Trophoblast cell (in vitro differentiated cells and primary cell): Measurements from ENCODE around the gene RPS23.

ENCODE experiments used
- DNase-seq, 2 donors: peaks; one replicate each; pipeline ENCODE4 v3.0.0-alpha.2; 2016
- H2AFZ ChIP-seq: 2 replicates; pipeline ENCODE4 v1.6.1; 2013; ENCODE audit warnings: low read length, moderate library complexity, mild to moderate bottlenecking; ENCODE audit not compliant: insufficient read depth, poor library complexity
- H2AK5ac ChIP-seq: 2 replicates; pipeline ENCODE4 v1.6.1; 2013; ENCODE audit warnings: mild to moderate bottlenecking, low read length
- H2BK120ac ChIP-seq: 2 replicates; pipeline ENCODE4 v1.6.1; 2013; ENCODE audit warnings: low read length, mild to moderate bottlenecking, moderate library complexity; ENCODE audit not compliant: insufficient read depth, poor library complexity
- H2BK12ac ChIP-seq: 2 replicates; pipeline ENCODE4 v1.6.1; 2013; ENCODE audit warnings: mild to moderate bottlenecking, low read length, moderate library complexity
- H2BK5ac ChIP-seq: 2 replicates; pipeline ENCODE4 v1.6.1; 2013; ENCODE audit warnings: low read length, low read depth, moderate library complexity, mild to moderate bottlenecking; ENCODE audit not compliant: poor library complexity
- H3K14ac ChIP-seq: 2 replicates; pipeline ENCODE4 v1.6.1; 2013; ENCODE audit warnings: mild to moderate bottlenecking, low read length
- H3K18ac ChIP-seq: 2 replicates; pipeline ENCODE4 v1.6.1; 2013; ENCODE audit warnings: mild to moderate bottlenecking, low read length
- H3K23ac ChIP-seq: 2 replicates; pipeline ENCODE4 v1.6.1; 2013; ENCODE audit warnings: low read length
- H3K27ac ChIP-seq: 2 replicates; pipeline ENCODE4 v1.5.1; 2013; ENCODE audit warnings: low read depth, mild to moderate bottlenecking, inconsistent platforms, low read length, moderate library complexity
- H3K27me3 ChIP-seq: 2 replicates; pipeline ENCODE4 v1.6.1; 2013; ENCODE audit warnings: inconsistent platforms, mild to moderate bottlenecking, low read length, moderate library complexity; ENCODE audit not compliant: insufficient read depth
- H3K36me3 ChIP-seq, 2 experiments: 1 replicate in 1 of 2; 2 replicates in 1 of 2; pipeline ENCODE4 v1.6.1; 2013; ENCODE audit warnings: low read length in 2 of 2, mild to moderate bottlenecking in 2 of 2, moderate library complexity in 1 of 2; ENCODE audit not compliant: insufficient read depth in 2 of 2, control insufficient read depth in 1 of 2
- H3K4ac ChIP-seq: 2 replicates; pipeline ENCODE4 v1.6.1; 2013; ENCODE audit warnings: low read depth, mild to moderate bottlenecking, low read length, moderate library complexity
- H3K4me1 ChIP-seq, 2 experiments: 1 replicate in 1 of 2; 2 replicates in 1 of 2; pipeline ENCODE4 v1.6.1; 2013; ENCODE audit warnings: low read length in 2 of 2, mild to moderate bottlenecking in 2 of 2, moderate library complexity in 1 of 2; ENCODE audit not compliant: insufficient read depth in 2 of 2, control insufficient read depth in 1 of 2
- H3K4me2 ChIP-seq: 2 replicates; pipeline ENCODE4 v1.6.1; 2013; ENCODE audit warnings: inconsistent platforms, mild to moderate bottlenecking, low read length, moderate library complexity
- H3K4me3 ChIP-seq: 2 replicates; pipeline ENCODE4 v1.5.1; 2013; ENCODE audit warnings: mild to moderate bottlenecking, low read depth, low read length, inconsistent platforms
- H3K79me1 ChIP-seq: one replicate; pipeline ENCODE4 v1.6.1; 2013; ENCODE audit warnings: low read length
- H3K79me2 ChIP-seq: 2 replicates; pipeline ENCODE4 v1.6.1; 2013; ENCODE audit warnings: low read length, mild to moderate bottlenecking; ENCODE audit not compliant: control insufficient read depth, insufficient read depth, poor library complexity
- H3K9ac ChIP-seq: 2 replicates; pipeline ENCODE4 v1.6.1; 2013; ENCODE audit warnings: mild to moderate bottlenecking, low read length
- H3K9me3 ChIP-seq: 2 replicates; pipeline ENCODE4 v1.6.1; 2013; ENCODE audit warnings: low read depth, mild to moderate bottlenecking, control low read depth, inconsistent platforms, low read length; ENCODE audit not compliant: insufficient read depth
- H4K12ac ChIP-seq: 2 replicates; pipeline ENCODE4 v1.6.1; 2013; ENCODE audit warnings: low read depth, mild to moderate bottlenecking, low read length, moderate library complexity
- H4K8ac ChIP-seq: 2 replicates; pipeline ENCODE4 v1.6.1; 2013; ENCODE audit warnings: low read depth, mild to moderate bottlenecking, low read length, moderate library complexity
- H4K91ac ChIP-seq: one replicate; pipeline ENCODE4 v1.6.1; 2013; ENCODE audit warnings: low read depth, mild to moderate bottlenecking, low read length, moderate library complexity
- WGBS: extraction: QIAGEN DNeasy Blood & Tissue Kit; methylation state at CpG from one replicate; pipeline ENCODE4 v1.1.7; 2013; ENCODE audit warnings: missing lambda C conversion rate; ENCODE audit not compliant: insufficient read length, insufficient coverage; ENCODE audit errors: extremely low coverage; 5-methylcytosine and 5-hydroxymethylcytosine counted together

The RPS23 gene

DNA sequence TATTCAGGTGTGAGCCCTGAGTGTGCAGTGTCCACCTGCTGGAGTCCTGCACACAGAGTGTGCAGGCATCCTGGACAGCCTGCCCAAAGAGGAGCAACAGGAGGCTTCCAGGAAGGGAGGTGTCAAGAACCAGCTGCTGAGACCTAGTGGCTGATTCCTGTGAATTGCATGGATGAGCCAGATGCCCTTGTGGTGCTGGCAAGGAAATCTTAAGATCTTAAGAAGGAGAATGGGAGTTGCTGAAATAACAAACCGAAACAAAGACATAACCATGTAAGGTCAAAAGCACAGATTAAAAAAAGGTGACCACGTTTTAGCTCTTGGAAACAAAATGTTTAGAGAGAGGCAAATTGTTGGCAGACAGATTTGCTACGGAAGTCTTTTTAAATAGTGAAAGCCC, 29.3 kb upstream of the RPS23 start:
- no peak overlapping the region for H2BK5ac ChIP-seq
- no peak overlapping the region for H3K23ac ChIP-seq
- H3K36me3 ChIP-seq: no peaks in the 10 kb centered on the region
- H3K4me1 ChIP-seq: no peaks in the 10 kb centered on the region
- DNase-seq: no peak
- no peak overlapping the region for H4K91ac ChIP-seq
- no peak overlapping the region for H3K4me3 ChIP-seq
- H2BK120ac ChIP-seq: no peak overlapping the region
- H4K12ac ChIP-seq: no peak overlapping the region
- H3K9me3 ChIP-seq: no peaks in the 10 kb centered on the region
- H3K4me2 ChIP-seq: no peak overlapping the region
- H3K18ac ChIP-seq: no peak overlapping the region
- H3K27ac ChIP-seq: no peak overlapping the region
- no peak overlapping the region for H2BK12ac ChIP-seq
- no peak overlapping the region for H3K9ac ChIP-seq
- no peak overlapping the region for H3K4ac ChIP-seq
- WGBS: no CpG with 5 or more reads among the region's 3 CpGs
- H3K79me2 ChIP-seq: no peaks in the 10 kb centered on the region
- H2AK5ac ChIP-seq: no peak overlapping the region
- no peak overlapping the region for H2AFZ ChIP-seq
- no peaks in the 10 kb centered on the region for H3K79me1 ChIP-seq
- H3K14ac ChIP-seq: no peak overlapping the region
- H3K27me3 ChIP-seq: no peaks in the 10 kb centered on the region
- no peak overlapping the region for H4K8ac ChIP-seq

GRCh38 chr5:82306151-82306550, 28.0 kb upstream of the RPS23 start:
- Histone ChIP-seq H4K91ac (no peak overlapping the region), H2BK12ac (no peak overlapping the region), H3K14ac (no peak overlapping the region), H3K18ac (no peak overlapping the region), H3K4me2 (no peak overlapping the region), H3K9ac (no peak overlapping the region), H3K4ac (no peak overlapping the region), H3K36me3 (no peaks in the 10 kb centered on the region), H2AK5ac (no peak overlapping the region), H3K79me2 (no peaks in the 10 kb centered on the region), H3K27me3 (no peaks in the 10 kb centered on the region), H4K8ac (no peak overlapping the region), H2AFZ (no peak overlapping the region), H3K4me1 (no peaks in the 10 kb centered on the region), H2BK120ac (no peak overlapping the region), H3K9me3 (no peaks in the 10 kb centered on the region), H3K4me3 (no peak overlapping the region), H3K27ac (no peak overlapping the region), H4K12ac (no peak overlapping the region), H3K79me1 (no peaks in the 10 kb centered on the region), H3K23ac (no peak overlapping the region), H2BK5ac (no peak overlapping the region)
- no CpG with 5 or more reads among the region's 2 CpGs for WGBS
- no peak for DNase-seq

- Histone ChIP-seq H3K9me3 (no peaks in the 10 kb centered on the region), H4K91ac (no peak overlapping the region), H3K27me3 (no peaks in the 10 kb centered on the region), H2AK5ac (no peak overlapping the region), H2BK120ac (no peak overlapping the region), H3K79me2 (no peaks in the 10 kb centered on the region), H3K23ac (no peak overlapping the region), H3K4me3 (no peak overlapping the region), H3K4me2 (no peak overlapping the region), H2AFZ (no peak overlapping the region), H3K79me1 (no peaks in the 10 kb centered on the region), H3K9ac (no peak overlapping the region), H2BK12ac (no peak overlapping the region), H3K36me3 (no peaks in the 10 kb centered on the region), H3K18ac (no peak overlapping the region), H2BK5ac (no peak overlapping the region), H3K4ac (no peak overlapping the region), H3K4me1 (no peaks in the 10 kb centered on the region), H4K12ac (no peak overlapping the region), H3K27ac (no peak overlapping the region), H3K14ac (no peak overlapping the region), H4K8ac (no peak overlapping the region)
- WGBS: no CpG with 5 or more reads among the region's 3 CpGs
- DNase-seq: no peak
Observed at GRCh38 chr5:82301190-82301589, 23.0 kb upstream of the RPS23 start.

- no peaks in the 10 kb centered on the region for H3K9me3 ChIP-seq
- H2BK120ac ChIP-seq: no peak overlapping the region
- H3K4me2 ChIP-seq: no peak overlapping the region
- H2BK12ac ChIP-seq: no peak overlapping the region
- no peak overlapping the region for H4K91ac ChIP-seq
- H3K4me1 ChIP-seq: peaks cover 0 to 2% of the 10 kb centered on the region in 2 experiments
- no peaks in the 10 kb centered on the region for H3K27me3 ChIP-seq
- no peaks in the 10 kb centered on the region for H3K36me3 ChIP-seq
- no peak overlapping the region for H2BK5ac ChIP-seq
- no peaks in the 10 kb centered on the region for H3K79me2 ChIP-seq
- H4K12ac ChIP-seq: no peak overlapping the region
- no peak for DNase-seq
- no peak overlapping the region for H3K18ac ChIP-seq
- H2AFZ ChIP-seq: no peak overlapping the region
- no peak overlapping the region for H2AK5ac ChIP-seq
- H3K4me3 ChIP-seq: no peak overlapping the region
- H3K27ac ChIP-seq: no peak overlapping the region
- H3K4ac ChIP-seq: no peak overlapping the region
- H4K8ac ChIP-seq: no peak overlapping the region
- no peak overlapping the region for H3K14ac ChIP-seq
- H3K23ac ChIP-seq: no peak overlapping the region
- H3K9ac ChIP-seq: no peak overlapping the region
- WGBS: no CpG with 5 or more reads among the region's 2 CpGs
- no peaks in the 10 kb centered on the region for H3K79me1 ChIP-seq
Observed at GRCh38 chr5:82298668-82299067, 20.5 kb upstream of the RPS23 start.
